Erythroblast (primary cell): Measurements from ENCODE around the gene AAR2.

Source experiments
- GATA1 ChIP-seq: IDR thresholded peaks from 2 replicates; pipeline ENCODE4 v1.6.1; 2011; ENCODE audit warnings: low read depth, mild to moderate bottlenecking, control low read depth, low read length, moderate library complexity
- POLR2A ChIP-seq: IDR thresholded peaks from 2 replicates; pipeline ENCODE4 v1.6.1; 2011; ENCODE audit warnings: mild to moderate bottlenecking, low read length

DNA sequence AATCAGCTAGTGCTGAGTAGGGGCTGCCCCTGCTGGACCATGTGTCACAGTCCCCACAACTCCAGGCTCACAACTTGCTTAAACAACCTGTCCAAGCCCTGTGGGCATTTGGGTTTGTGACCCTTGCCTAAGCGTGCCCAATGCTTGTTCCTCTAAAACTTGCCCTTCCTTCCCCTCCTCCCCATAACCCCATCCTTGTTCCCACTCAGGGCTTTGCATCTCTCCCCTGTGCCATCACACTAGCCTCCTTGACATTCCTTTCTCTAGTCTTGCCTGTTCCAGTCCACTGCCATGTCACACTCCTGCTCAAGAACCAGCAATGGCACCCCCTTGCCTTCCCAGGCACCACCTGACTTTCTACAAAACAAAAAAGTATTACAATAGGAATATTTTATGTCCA lies 67.6 kb downstream of the AAR2 start:
- TF ChIP-seq POLR2A = no peak
- no peak for TF ChIP-seq GATA1
